A673 (cell line): Measurements from ENCODE around the gene ALPI. TPM values are rescaled to one million over a fixed set of nuclear protein-coding genes. Genes with fewer than 3 reads are reported as not detected.

Source experiments
- BruUV-seq: library from RNA; stranded (reverse); fragments of 400-500 nt; replicated peaks from 2 replicates; lab custom pipeline; 2021; lab: Mats Ljungman, UMichigan
- CTCF ChIA-PET: fragments of 300-600 bp; sonication (Branson Sonifier 250); formaldehyde crosslinking; loops from one replicate; lab custom pipeline; 2022; ENCODE audit warnings: antibody characterized with exemption; lab: Charles Lee
- POLR2A ChIA-PET: fragments of 300-600 bp; sonication (Branson Sonifier 250); formaldehyde crosslinking; loops from one replicate; lab custom pipeline; 2022; ENCODE audit warnings: antibody characterized with exemption; ENCODE audit not compliant: low non-redundant PET; lab: Charles Lee
- DNase-seq: peaks from one replicate; pipeline ENCODE4 v3.0.0-alpha.2; 2015; ENCODE audit warnings: low spot score
- H3K27ac ChIP-seq: fragments of 200-600 bp; sonication (generic); 2 replicates; pipeline ENCODE4 v1.5.1; 2016; ENCODE audit warnings: mixed run types, low read depth, mild to moderate bottlenecking, mixed read lengths, antibody characterized with exemption, low read length; ENCODE audit not compliant: poor library complexity, severe bottlenecking
- H3K27me3 ChIP-seq: fragments of 200-600 bp; sonication (generic); replicated peaks from 2 replicates; pipeline ENCODE4 v1.6.1; 2017; ENCODE audit warnings: mixed run types, low read depth, mild to moderate bottlenecking, mixed read lengths, antibody characterized with exemption, low read length; ENCODE audit not compliant: insufficient read depth, poor library complexity
- H3K36me3 ChIP-seq: fragments of 200-600 bp; sonication (generic); 2 replicates; pipeline ENCODE4 v1.6.1; 2016; ENCODE audit warnings: mixed run types, mild to moderate bottlenecking, mixed read lengths, antibody characterized with exemption, low read length; ENCODE audit not compliant: insufficient read depth, poor library complexity, severe bottlenecking
- H3K4me1 ChIP-seq: fragments of 200-600 bp; sonication (generic); 2 replicates; pipeline ENCODE4 v1.6.1; 2017; ENCODE audit warnings: mixed run types, mild to moderate bottlenecking, mixed read lengths, antibody characterized with exemption, low read length; ENCODE audit not compliant: insufficient read depth, poor library complexity, severe bottlenecking
- H3K4me3 ChIP-seq: fragments of 200-600 bp; sonication (generic); 2 replicates; pipeline ENCODE4 v1.5.1; 2016; ENCODE audit warnings: low read depth, mixed run types, mild to moderate bottlenecking, mixed read lengths, low read length; ENCODE audit not compliant: poor library complexity, severe bottlenecking
- H3K9me3 ChIP-seq: fragments of 200-600 bp; sonication (generic); 2 replicates; pipeline ENCODE4 v1.6.1; 2016; ENCODE audit warnings: mixed run types, low read depth, mild to moderate bottlenecking, mixed read lengths, antibody characterized with exemption, low read length; ENCODE audit not compliant: poor library complexity, severe bottlenecking
- CTCF ChIP-seq: fragments of 300-800, 200-600 bp; sonication (generic); conservative IDR thresholded peaks from 2 replicates; pipeline ENCODE4 v1.5.1; 2017; ENCODE audit warnings: low read depth, mild to moderate bottlenecking, antibody characterized with exemption, low read length, moderate library complexity, mixed read lengths
- EZH2 ChIP-seq: fragments of 200-600 bp; sonication (generic); IDR thresholded peaks from 2 replicates; pipeline ENCODE4 v1.6.1; 2017; ENCODE audit warnings: borderline replicate concordance, low read depth, mild to moderate bottlenecking, mixed read lengths, antibody characterized with exemption, low read length; ENCODE audit not compliant: poor library complexity, severe bottlenecking
- intact Hi-C: fragments of 100-400 bp; cut with micrococcal nuclease; formaldehyde crosslinking; loops from one replicate; pipeline ENCODE4 v1.10.0; 2022; ENCODE audit not compliant: unreplicated experiment
- total RNA-seq: library from RNA; stranded (reverse); gene quantifications from 2 replicates; pipeline ENCODE4 v1.2.3, GENCODE V29; 2021

The ALPI gene
- total RNA-seq, 1 experiment from 2014 or later = not detected

GRCh38 chr2:232479341-232480200 lies 23.6 kb downstream of the ALPI start:
- BruUV-seq = no TSS peak
- H3K27me3 ChIP-seq = peaks cover 6% of the 10 kb centered on the region
- no peak overlapping the region for H3K27ac ChIP-seq
- H3K4me3 ChIP-seq = no peak overlapping the region
- no peaks in the 10 kb centered on the region for H3K36me3 ChIP-seq
- no peak for TF ChIP-seq CTCF
- TF ChIP-seq EZH2 = no peak
- no peaks in the 10 kb centered on the region for H3K4me1 ChIP-seq
- DNase-seq = no peak
- H3K9me3 ChIP-seq = no peaks in the 10 kb centered on the region
- intact Hi-C loops = no loop called here
- ChIA-PET POLR2A (no interaction called here), CTCF (no interaction called here)

DNA sequence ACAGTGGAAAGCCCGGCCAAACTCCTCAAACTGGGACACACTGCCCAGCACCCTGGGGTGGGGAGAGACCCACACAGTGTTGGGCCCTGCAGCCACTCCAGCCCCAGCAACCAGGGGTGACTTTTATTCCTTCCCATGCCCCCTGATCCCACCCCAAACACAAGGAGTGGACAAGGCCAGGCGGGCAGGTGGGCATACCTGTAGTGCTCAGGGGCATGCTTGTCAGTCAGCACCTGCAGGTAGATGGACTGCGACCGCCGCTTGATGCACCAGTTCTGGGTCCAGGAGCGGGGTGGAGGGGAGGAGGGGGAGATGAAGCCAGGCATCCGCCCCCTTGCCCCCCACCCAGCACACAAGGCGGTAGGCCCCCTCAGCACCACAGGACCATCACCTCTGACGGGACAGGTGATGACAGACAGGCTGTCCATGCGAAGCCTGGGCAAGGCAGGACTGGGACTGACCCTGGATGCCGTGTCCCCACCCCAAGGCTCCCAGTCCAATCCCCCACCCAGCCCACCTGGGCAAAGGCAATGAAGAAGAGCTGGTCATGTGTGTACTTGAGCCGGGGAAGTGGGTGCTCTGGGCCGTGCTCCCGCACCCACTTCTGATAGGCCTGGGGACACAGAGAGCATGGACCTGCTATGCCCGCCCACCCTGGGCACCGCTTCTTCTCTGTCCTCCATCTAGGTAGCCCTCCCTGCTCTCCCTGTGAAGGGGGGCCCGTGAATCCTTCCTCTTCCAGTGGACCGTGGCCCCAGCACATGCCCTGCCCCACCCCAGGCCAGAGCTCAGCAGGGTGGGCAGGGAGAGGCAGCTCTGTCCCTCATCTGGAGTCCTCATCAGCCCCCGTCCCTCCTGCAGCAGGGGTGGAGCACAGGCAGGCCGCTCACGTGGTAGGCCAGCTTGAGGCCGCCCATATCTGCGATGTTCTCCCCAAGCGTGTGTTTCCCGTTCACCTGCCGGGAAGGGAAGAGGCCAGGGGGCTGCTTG lies 24.5 kb downstream of the ALPI start:
- ChIA-PET CTCF (no interaction called here), POLR2A (no interaction called here)
- DNase-seq = no peak
- Histone ChIP-seq H3K4me1 (no peaks in the 10 kb centered on the region), H3K27ac (no peak overlapping the region), H3K27me3 (peaks cover 15% of the 10 kb centered on the region), H3K4me3 (no peak overlapping the region), H3K9me3 (no peaks in the 10 kb centered on the region), H3K36me3 (no peaks in the 10 kb centered on the region)
- intact Hi-C loops = no loop called here
- BruUV-seq = no TSS peak
- TF ChIP-seq CTCF (no peak), EZH2 (no peak)

DNA sequence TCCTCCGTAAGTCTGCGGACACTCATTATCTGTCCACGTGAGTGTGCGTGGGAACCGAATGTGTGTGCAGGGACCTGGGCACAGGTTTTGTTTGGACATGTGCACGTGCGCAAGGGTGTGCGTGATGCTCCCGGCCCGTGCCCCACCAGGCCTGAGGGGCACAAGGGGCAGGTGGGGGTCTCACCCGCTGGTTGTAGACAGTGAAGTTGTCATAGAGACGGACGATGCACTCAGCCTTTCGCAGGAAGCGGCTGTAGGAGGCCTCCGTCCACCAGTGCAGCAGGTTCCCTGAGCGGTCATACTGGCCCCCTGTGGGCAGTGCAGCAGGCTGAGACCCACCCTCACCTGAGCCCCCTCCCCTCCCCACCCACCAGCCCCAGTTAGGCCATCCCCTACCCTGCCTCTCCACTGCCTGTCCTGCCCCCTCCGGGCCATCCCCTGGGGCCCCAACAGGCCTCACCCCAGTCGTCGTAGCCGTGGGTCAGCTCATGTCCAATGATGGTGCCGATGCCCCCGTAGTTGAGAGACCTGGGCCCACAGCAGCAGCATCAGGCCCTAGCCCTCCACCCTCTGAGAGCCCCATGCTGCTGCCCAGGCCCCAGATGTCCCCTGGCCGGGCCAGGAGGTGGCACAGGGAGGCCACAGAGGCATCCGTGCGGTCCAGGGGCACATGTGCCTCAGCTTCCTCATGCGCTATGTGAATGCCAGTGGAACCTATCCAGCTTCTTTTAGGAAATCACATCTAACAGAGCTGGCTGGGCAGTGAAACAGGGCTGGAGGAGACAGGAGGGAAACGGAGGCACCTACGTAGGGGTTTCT lies 25.6 kb downstream of the ALPI start:
- Histone ChIP-seq H3K9me3 (no peaks in the 10 kb centered on the region), H3K4me3 (no peak overlapping the region), H3K4me1 (no peaks in the 10 kb centered on the region), H3K27me3 (peaks cover 25% of the 10 kb centered on the region), H3K36me3 (no peaks in the 10 kb centered on the region), H3K27ac (no peak overlapping the region)
- TF ChIP-seq CTCF (no peak), EZH2 (no peak)
- intact Hi-C loops = no loop called here
- DNase-seq = no peak
- ChIA-PET POLR2A (no interaction called here), CTCF (no interaction called here)
- no TSS peak for BruUV-seq
